Esophagus mucosa (tissue), 1 donor: ENCODE results near the gene PRKAG1. TPM values are rescaled to one million over a fixed set of nuclear protein-coding genes. Genes with fewer than 3 reads are reported as not detected.
"Not testable (repeated sequence)": the region's sequence is repeated elsewhere in the genome, so short reads cannot be mapped to it uniquely, and the experiment has no call there.

ENCODE experiments used
- ATAC-seq: fragments of 200-7000 bp; cut with Tn5 transposase; one replicate; pipeline ENCODE4 v1.9.1; 2020
- total RNA-seq: library from RNA; stranded (reverse); gene quantifications from one replicate; pipeline ENCODE4 v1.2.4, GENCODE V29; 2023
- donor health status: DM: yes; HTN: yes; CAD: no.

PRKAG1 gene
- 52.8 TPM for total RNA-seq

- ATAC-seq, result peak; percentile 94
Measured at GRCh38 chr12:49018261-49019119, at the start of gene PRKAG1. Gene PRKAG1 (minus strand): TSS chr12:49018776. CDS start chr12:49018740, 36 bp downstream.

- ATAC-seq, result no peak
Measured at GRCh38 chr12:49066120-49066519, 47.5 kb upstream of the PRKAG1 start.

- ATAC-seq, result no peak
Measured at GRCh38 chr12:49064767-49065152, 46.2 kb upstream of the PRKAG1 start.

GRCh38 chr12:49061916-49062315 is 43.3 kb upstream of the PRKAG1 start:
- ATAC-seq, result not testable (repeated sequence)

- no peak for ATAC-seq
Measured at GRCh38 chr12:49061157-49061650, 42.6 kb upstream of the PRKAG1 start.

- ATAC-seq, result peak; percentile 83
Measured at GRCh38 chr12:49060237-49061156, 41.9 kb upstream of the PRKAG1 start, which contains the start of gene KMT2D. Gene KMT2D (minus strand): TSS chr12:49060794. CDS start chr12:49055324, 5,470 bp downstream.

- peak; percentile 5 for ATAC-seq
Measured at GRCh38 chr12:49059299-49060171, 41.0 kb upstream of the PRKAG1 start.

- ATAC-seq, result no peak
Measured at GRCh38 chr12:49059045-49059298, 40.4 kb upstream of the PRKAG1 start.

GRCh38 chr12:49058366-49059044 is 39.9 kb upstream of the PRKAG1 start:
- ATAC-seq, result no peak

- no peak for ATAC-seq
Measured at GRCh38 chr12:49057888-49058287, 39.3 kb upstream of the PRKAG1 start.

GRCh38 chr12:49055978-49056754 is 37.6 kb upstream of the PRKAG1 start:
- peak; percentile 56 for ATAC-seq

- no peak for ATAC-seq
Measured at GRCh38 chr12:49055092-49055491, 36.5 kb upstream of the PRKAG1 start.

- no peak for ATAC-seq
Measured at GRCh38 chr12:49054524-49054923, 35.9 kb upstream of the PRKAG1 start.

- ATAC-seq, result no peak
Measured at GRCh38 chr12:49054096-49054495, 35.5 kb upstream of the PRKAG1 start.

- ATAC-seq, result peak; percentile 55
Measured at GRCh38 chr12:49052451-49053208, 34.1 kb upstream of the PRKAG1 start.

GRCh38 chr12:49051777-49052438 is 33.3 kb upstream of the PRKAG1 start:
- no peak for ATAC-seq

- ATAC-seq, result no peak
Measured at GRCh38 chr12:49051373-49051764, 32.8 kb upstream of the PRKAG1 start.

- ATAC-seq, result no peak
Measured at GRCh38 chr12:49050507-49051372, 32.2 kb upstream of the PRKAG1 start.
